Loucy (cell line): ENCODE results near the gene CXXC4.

Source experiments
- CTCF ChIP-seq: fragments of 200-600 bp; sonication (generic); conservative IDR thresholded peaks from 2 replicates; pipeline ENCODE4 v1.5.1; 2014; ENCODE audit warnings: mild to moderate bottlenecking, antibody characterized with exemption, low read length
- EZH2phosphoT487 ChIP-seq: fragments of 200-600 bp; IDR thresholded peaks from 2 replicates; pipeline ENCODE4 v1.6.1; 2018; ENCODE audit warnings: antibody characterized with exemption, mild to moderate bottlenecking, moderate library complexity, borderline replicate concordance

GRCh38 chr4:104501290-104501689 is 6.6 kb upstream of the CXXC4 start:
- TF ChIP-seq CTCF (no peak), EZH2phosphoT487 (no peak)
